HCT116 (cell line): Measurements from ENCODE around the gene NTNG2. TPM values are rescaled to one million over a fixed set of nuclear protein-coding genes. Genes with fewer than 3 reads are reported as not detected.
A peak's percentile ranks its signal among the peaks of the same experiment; 100 is the strongest.

Experiments used
- ATAC-seq: fragments of 200-7000 bp; cut with Tn5 transposase; 2 replicates; pipeline ENCODE4 v1.9.1; 2020; ENCODE audit warnings: mild to moderate bottlenecking, moderate library complexity
- BruUV-seq: library from RNA; stranded (reverse); fragments of 400-500 nt; replicated peaks from 2 replicates; lab custom pipeline; 2021; lab: Mats Ljungman, UMichigan
- CTCF ChIA-PET: fragments of 300-600 bp; sonication (Branson Sonifier 250); formaldehyde crosslinking; loops from one replicate; lab custom pipeline; 2021; ENCODE audit warnings: antibody characterized with exemption; lab: Charles Lee
- POLR2A ChIA-PET: fragments of 300-600, 350-600 bp; sonication (Branson Sonifier 250); formaldehyde crosslinking; loops from one replicate; lab custom pipeline; 2021; ENCODE audit warnings: antibody characterized with exemption; lab: Charles Lee
- RAD21 ChIA-PET, 2 experiments: fragments of 300-600 bp; sonication (Branson Sonifier 250); formaldehyde crosslinking; loops; one replicate each; lab custom pipeline; 2023; ENCODE audit warnings: low total read pairs in 2 of 2; ENCODE audit not compliant: uncharacterized antibody in 2 of 2, unreplicated experiment in 2 of 2, low non-redundant PET in 1 of 2; lab: Charles Lee
- DNase-seq: peaks from one replicate; pipeline ENCODE4 v3.0.0-alpha.2; 2010; ENCODE audit warnings: low read depth, low spot score
- H2AFZ ChIP-seq: fragments of 200-600 bp; shearing (Covaris generic), sonication (generic); 2 replicates; pipeline ENCODE4 v1.6.1; 2017; ENCODE audit warnings: low read depth, mixed run types, mixed read lengths, antibody characterized with exemption, low read length; ENCODE audit not compliant: poor library complexity, severe bottlenecking
- H3K27ac ChIP-seq: 2 replicates; pipeline ENCODE4 v1.5.1; 2012; ENCODE audit warnings: low read depth, low read length
- H3K27me3 ChIP-seq: fragments of 200-600 bp; sonication (generic); 2 replicates; pipeline ENCODE4 v1.6.1; 2016; ENCODE audit warnings: mixed run types, low read length, mixed read lengths; ENCODE audit not compliant: insufficient read depth
- H3K36me3 ChIP-seq, 2 experiments: fragments of 200-500 bp in 1 of 2; fragments of 200-600 bp in 1 of 2; sonication (Bioruptor generic) in 1 of 2; sonication (generic) in 1 of 2; 2 replicates each; pipeline versions ENCODE4 v1.5.1 to v1.6.1; 2014 to 2016; ENCODE audit warnings: low read length in 2 of 2, inconsistent platforms in 1 of 2, mixed read lengths in 1 of 2, mixed run types in 1 of 2; ENCODE audit not compliant: insufficient read depth in 2 of 2, control insufficient read depth in 1 of 2
- H3K4me1 ChIP-seq, 2 experiments: fragments of 200-600 bp in 1 of 2; sonication (generic) in 1 of 2; 2 replicates each; pipeline versions ENCODE4 v1.5.1 to v1.6.1; 2012 to 2017; ENCODE audit warnings: low read length in 2 of 2, inconsistent platforms in 1 of 2, mild to moderate bottlenecking in 1 of 2, mixed read lengths in 1 of 2, mixed run types in 1 of 2, moderate library complexity in 1 of 2; ENCODE audit not compliant: insufficient read depth in 2 of 2, control insufficient read depth in 1 of 2
- H3K4me2 ChIP-seq: fragments of 200-600 bp; sonication (generic); 2 replicates; pipeline ENCODE4 v1.6.1; 2017; ENCODE audit warnings: mixed run types, low read length, mixed read lengths
- H3K4me3 ChIP-seq, 2 experiments: fragments of 200-600 bp in 1 of 2; sonication (generic) in 1 of 2; replicated peaks in 1 of 2; 2 replicates each; pipeline ENCODE4 v1.5.1; 2011 to 2016; ENCODE audit warnings: low read length in 2 of 2, control low read depth in 1 of 2, low read depth in 1 of 2, mild to moderate bottlenecking in 1 of 2, mixed read lengths in 1 of 2, mixed run types in 1 of 2
- H3K79me2 ChIP-seq: fragments of 200-600 bp; sonication (generic); 2 replicates; pipeline ENCODE4 v1.6.1; 2017; ENCODE audit warnings: mild to moderate bottlenecking, mixed run types, low read length, moderate library complexity, mixed read lengths; ENCODE audit not compliant: insufficient read depth
- H3K9ac ChIP-seq: fragments of 200-600 bp; sonication (generic); 2 replicates; pipeline ENCODE4 v1.6.1; 2016; ENCODE audit warnings: low read length, mixed read lengths
- H3K9me2 ChIP-seq: fragments of 200-600 bp; sonication (generic), shearing (Covaris generic); 2 replicates; pipeline ENCODE4 v1.6.1; 2017; ENCODE audit warnings: mixed run types, mild to moderate bottlenecking, moderate library complexity; ENCODE audit not compliant: insufficient read depth
- H3K9me3 ChIP-seq, 2 experiments: fragments of 200-500 bp in 1 of 2; fragments of 200-600 bp in 1 of 2; sonication (Bioruptor generic) in 1 of 2; sonication (generic) in 1 of 2; 2 replicates each; pipeline ENCODE4 v1.6.1; 2014 to 2017; ENCODE audit warnings: low read length in 2 of 2, mixed read lengths in 2 of 2, inconsistent platforms in 1 of 2, low read depth in 1 of 2, mild to moderate bottlenecking in 1 of 2, mixed run types in 1 of 2, moderate library complexity in 1 of 2; ENCODE audit not compliant: control insufficient read depth in 1 of 2, insufficient read depth in 1 of 2
- H4K20me1 ChIP-seq: fragments of 200-600 bp; sonication (generic), shearing (Covaris generic); 2 replicates; pipeline ENCODE4 v1.6.1; 2017; ENCODE audit warnings: mixed run types, mild to moderate bottlenecking, moderate library complexity; ENCODE audit not compliant: insufficient read depth
- EGR1 ChIP-seq: IDR thresholded peaks from 2 replicates; pipeline ENCODE4 v1.6.1; 2012; ENCODE audit warnings: low read depth
- EZH2 ChIP-seq: fragments of 200-600 bp; sonication (generic); IDR thresholded peaks from 2 replicates; pipeline ENCODE4 v1.6.1; 2017; ENCODE audit warnings: antibody characterized with exemption, mixed run types
- EZH2phosphoT487 ChIP-seq: fragments of 200-600 bp; IDR thresholded peaks from 2 replicates; pipeline ENCODE4 v1.6.1; 2018; ENCODE audit warnings: antibody characterized with exemption, borderline replicate concordance
- FOSL1 ChIP-seq: IDR thresholded peaks from 2 replicates; pipeline ENCODE4 v1.6.1; 2012; ENCODE audit warnings: low read depth
- MAX ChIP-seq: IDR thresholded peaks from 2 replicates; pipeline ENCODE4 v1.6.1; 2012
- POLR2AphosphoS5 ChIP-seq: IDR thresholded peaks from 2 replicates; pipeline ENCODE4 v1.6.1; 2011; ENCODE audit warnings: mild to moderate bottlenecking, low read depth, low read length, moderate library complexity
- RAD21 ChIP-seq: IDR thresholded peaks from 2 replicates; pipeline ENCODE4 v1.6.1; 2012; ENCODE audit warnings: low read depth, mild to moderate bottlenecking
- SP1 ChIP-seq: IDR thresholded peaks from 2 replicates; pipeline ENCODE4 v1.6.1; 2012; ENCODE audit warnings: low read depth
- SRF ChIP-seq: IDR thresholded peaks from 2 replicates; pipeline ENCODE4 v1.6.1; 2012; ENCODE audit warnings: low read depth
- YY1 ChIP-seq: IDR thresholded peaks from 2 replicates; pipeline ENCODE4 v1.6.1; 2011; ENCODE audit warnings: low read length, low read depth, moderate library complexity, mild to moderate bottlenecking; ENCODE audit not compliant: insufficient replicate concordance; ENCODE audit errors: extremely low read depth
- intact Hi-C: fragments of 100-400 bp; cut with micrococcal nuclease; formaldehyde crosslinking; loops from 2 replicates; pipeline ENCODE4 v1.10.0; 2022
- total RNA-seq: library from RNA; stranded (reverse); gene quantifications from one replicate; pipeline ENCODE4 v1.2.1, GENCODE V29; 2021; ENCODE audit not compliant: unreplicated experiment

NTNG2 gene
- total RNA-seq, 1 experiment from 2014 or later = 2.5 TPM

GRCh38 chr9:132143359-132143758, 18.5 kb upstream of the NTNG2 start (continued):
- TF ChIP-seq MAX (no peak), EZH2 (no peak), EGR1 (no peak), FOSL1 (no peak), RAD21 (no peak), SRF (no peak), YY1 (no peak)

- ATAC-seq = peak; percentile 79
Observed at GRCh38 chr9:132144708-132145365, 17.0 kb upstream of the NTNG2 start.

More at GRCh38 chr9:132144708-132145365, 17.0 kb upstream of the NTNG2 start:
- BruUV-seq = no TSS peak
- no peak overlapping the region for H3K27ac ChIP-seq
- H3K79me2 ChIP-seq = no peaks in the 10 kb centered on the region
- H3K4me3 ChIP-seq = 0 out of 4 replicates have a peak overlapping the region, but pooled peaks of 1 of the 2 experiments have one; percentile 6
- H4K20me1 ChIP-seq = no peaks in the 10 kb centered on the region
- ChIA-PET RAD21 (no interaction called here), CTCF (no interaction called here), POLR2A (no interaction called here)
- H3K9me3 ChIP-seq = no peaks in the 10 kb centered on the region
- H3K9ac ChIP-seq = no peak overlapping the region
- peak overlapping the region; percentile 64 for H3K4me2 ChIP-seq
- no peak for DNase-seq
- H3K4me1 ChIP-seq = peaks cover 0 to 8% of the 10 kb centered on the region in 2 experiments; a peak in 3 of 4 replicates
- no peak for TF ChIP-seq POLR2AphosphoS5
- no peak for TF ChIP-seq SP1
- peak; percentile 44; the same call in 1 of the 2 replicates for TF ChIP-seq FOSL1
- TF ChIP-seq EZH2phosphoT487 = no peak
- no peak for TF ChIP-seq YY1
- peaks cover 12% of the 10 kb centered on the region; the same call in 1 of the 2 replicates for H3K27me3 ChIP-seq
- peak overlapping the region; percentile 95 for H2AFZ ChIP-seq
- intact Hi-C loops = no loop called here
- H3K9me2 ChIP-seq = no peaks in the 10 kb centered on the region
- H3K36me3 ChIP-seq = no peaks in the 10 kb centered on the region
